PC-9 (cell line): ENCODE results near the gene TRAM2.

Experiments used
- EZH2 ChIP-seq: fragments of 200-600 bp; sonication (generic); IDR thresholded peaks from 2 replicates; pipeline ENCODE4 v1.8.0; 2017; ENCODE audit warnings: antibody characterized with exemption, low read depth
- TF ChIP-seq, protein P1 (sequence below): fragments of 200-600 bp; sonication (generic); conservative IDR thresholded peaks from 2 replicates; pipeline ENCODE4 v1.6.1; 2017; ENCODE audit warnings: mixed run types, antibody characterized with exemption, mild to moderate bottlenecking, moderate library complexity

DNA sequence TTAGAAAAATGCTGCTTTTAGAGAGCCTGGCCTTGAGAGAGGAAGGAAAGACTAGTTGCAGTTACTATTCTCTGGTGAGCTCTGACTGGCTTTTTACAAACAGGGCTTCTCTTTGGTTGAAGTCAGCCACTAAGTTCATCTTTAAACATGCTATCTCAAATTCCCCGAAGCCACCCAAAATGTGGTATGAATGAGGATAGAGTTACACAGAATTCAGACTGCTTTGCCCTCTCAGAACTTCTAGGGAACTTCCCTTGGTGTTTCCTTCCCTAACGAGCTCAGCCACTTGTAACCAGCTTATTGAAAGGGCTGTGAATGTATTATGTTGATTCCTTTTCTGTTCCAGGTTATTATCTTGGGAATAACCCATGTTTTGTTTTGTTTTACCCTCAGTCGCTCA, 83.2 kb downstream of the TRAM2 start:
- TF ChIP-seq, protein P1, sequence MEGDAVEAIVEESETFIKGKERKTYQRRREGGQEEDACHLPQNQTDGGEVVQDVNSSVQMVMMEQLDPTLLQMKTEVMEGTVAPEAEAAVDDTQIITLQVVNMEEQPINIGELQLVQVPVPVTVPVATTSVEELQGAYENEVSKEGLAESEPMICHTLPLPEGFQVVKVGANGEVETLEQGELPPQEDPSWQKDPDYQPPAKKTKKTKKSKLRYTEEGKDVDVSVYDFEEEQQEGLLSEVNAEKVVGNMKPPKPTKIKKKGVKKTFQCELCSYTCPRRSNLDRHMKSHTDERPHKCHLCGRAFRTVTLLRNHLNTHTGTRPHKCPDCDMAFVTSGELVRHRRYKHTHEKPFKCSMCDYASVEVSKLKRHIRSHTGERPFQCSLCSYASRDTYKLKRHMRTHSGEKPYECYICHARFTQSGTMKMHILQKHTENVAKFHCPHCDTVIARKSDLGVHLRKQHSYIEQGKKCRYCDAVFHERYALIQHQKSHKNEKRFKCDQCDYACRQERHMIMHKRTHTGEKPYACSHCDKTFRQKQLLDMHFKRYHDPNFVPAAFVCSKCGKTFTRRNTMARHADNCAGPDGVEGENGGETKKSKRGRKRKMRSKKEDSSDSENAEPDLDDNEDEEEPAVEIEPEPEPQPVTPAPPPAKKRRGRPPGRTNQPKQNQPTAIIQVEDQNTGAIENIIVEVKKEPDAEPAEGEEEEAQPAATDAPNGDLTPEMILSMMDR: no peak
- no peak for TF ChIP-seq EZH2
